ENCODE measurements around the gene SORCS2. TPM values are rescaled to one million over a fixed set of nuclear protein-coding genes. Genes with fewer than 3 reads are reported as not detected.

The SORCS2 gene
- total RNA-seq, 1 donor from 2014 or later = 5.2 TPM

- peak; percentile 82 for DNase-seq (ENCODE audit: low spot score)
- TF ChIP-seq EZH2 (IDR thresholded peaks at IDR 0.05) (no peak), EZH2phosphoT487 (IDR thresholded peaks at IDR 0.05) (no peak), CTCF (IDR thresholded peaks at IDR 0.05) (peak; percentile 39)
- no peaks in the 10 kb centered on the region for H4K20me1 ChIP-seq (ENCODE audit: low read depth)
- H3K4me2 ChIP-seq = peak overlapping the region; percentile 64
- H3K27me3 ChIP-seq = no peaks in the 10 kb centered on the region
- peak overlapping the region; percentile 93 for H3K27ac Mint-ChIP-seq
- no peaks in the 10 kb centered on the region for H3K9me3 ChIP-seq (ENCODE audit: low read depth)
- no peaks in the 10 kb centered on the region for H3K36me3 ChIP-seq
- peaks cover 16% of the 10 kb centered on the region for H3K4me1 ChIP-seq
- peaks cover 45% of the 10 kb centered on the region for H3K4me1 Mint-ChIP-seq
- H3K27me3 Mint-ChIP-seq (ENCODE audit: insufficient read depth, low read depth) = peaks cover 10% of the 10 kb centered on the region
- H3K4me3 ChIP-seq = no peak overlapping the region
- no peaks in the 10 kb centered on the region for H3K79me2 ChIP-seq (ENCODE audit: low read depth)
- peak overlapping the region; percentile 64 for H3K4me3 Mint-ChIP-seq
- peaks cover 4% of the 10 kb centered on the region for H3K36me3 Mint-ChIP-seq
- no peak overlapping the region for H2AFZ ChIP-seq (replicated peaks)
- H3K27ac ChIP-seq = no peak overlapping the region
- no peak overlapping the region for H3K9ac ChIP-seq
- peaks cover 6% of the 10 kb centered on the region for H3K9me3 Mint-ChIP-seq
- peaks cover 20% of the 10 kb centered on the region for H3F3A ChIP-seq (ENCODE audit: low read depth)
Measured at GRCh38 chr4:7472442-7473013, 280.2 kb downstream of the SORCS2 start.

- H3K9me3 ChIP-seq (ENCODE audit: low read depth) = no peaks in the 10 kb centered on the region
- H3K9ac ChIP-seq = no peak overlapping the region
- H3F3A ChIP-seq (ENCODE audit: low read depth) = peaks cover 20% of the 10 kb centered on the region
- no peak overlapping the region for H3K4me3 ChIP-seq
- no peak for DNase-seq (ENCODE audit: low spot score)
- TF ChIP-seq CTCF (IDR thresholded peaks at IDR 0.05) (no peak), EZH2 (IDR thresholded peaks at IDR 0.05) (no peak), EZH2phosphoT487 (IDR thresholded peaks at IDR 0.05) (no peak)
- no peak overlapping the region for H3K27ac ChIP-seq
- Mint-ChIP-seq H3K4me3 (no peak overlapping the region), H3K27ac (peak overlapping the region; percentile 31), H3K36me3 (peaks cover 2% of the 10 kb centered on the region), H3K9me3 (peaks cover 6% of the 10 kb centered on the region), H3K27me3 (ENCODE audit: insufficient read depth, low read depth) (peaks cover 10% of the 10 kb centered on the region), H3K4me1 (peaks cover 47% of the 10 kb centered on the region)
- no peaks in the 10 kb centered on the region for H3K36me3 ChIP-seq
- no peaks in the 10 kb centered on the region for H3K27me3 ChIP-seq
- peak overlapping the region; percentile 64 for H3K4me2 ChIP-seq
- H3K4me1 ChIP-seq = peaks cover 16% of the 10 kb centered on the region
- no peaks in the 10 kb centered on the region for H3K79me2 ChIP-seq (ENCODE audit: low read depth)
- H2AFZ ChIP-seq (replicated peaks) = no peak overlapping the region
- no peaks in the 10 kb centered on the region for H4K20me1 ChIP-seq (ENCODE audit: low read depth)
Measured at GRCh38 chr4:7473081-7473480, 280.7 kb downstream of the SORCS2 start.

- H3K4me2 ChIP-seq = no peak overlapping the region
- H3K4me3 Mint-ChIP-seq = no peak overlapping the region
Measured at GRCh38 chr4:7474320-7474719, 282.0 kb downstream of the SORCS2 start.

GRCh38 chr4:7475207-7475606, 282.9 kb downstream of the SORCS2 start:
- no peak for DNase-seq (ENCODE audit: low spot score)
- H3K9ac ChIP-seq = no peak overlapping the region
- H4K20me1 ChIP-seq (ENCODE audit: low read depth) = no peaks in the 10 kb centered on the region
- peaks cover 20% of the 10 kb centered on the region for H3F3A ChIP-seq (ENCODE audit: low read depth)
- Mint-ChIP-seq H3K4me3 (no peak overlapping the region), H3K9me3 (no peaks in the 10 kb centered on the region), H3K27ac (peak overlapping the region; percentile 72), H3K36me3 (no peaks in the 10 kb centered on the region), H3K27me3 (ENCODE audit: insufficient read depth, low read depth) (peaks cover 6% of the 10 kb centered on the region), H3K4me1 (peaks cover 49% of the 10 kb centered on the region)
- no peak overlapping the region for H3K4me3 ChIP-seq
- H3K36me3 ChIP-seq = no peaks in the 10 kb centered on the region
- no peak overlapping the region for H3K27ac ChIP-seq
- H2AFZ ChIP-seq (replicated peaks) = no peak overlapping the region
- no peak for TF ChIP-seq EZH2 (IDR thresholded peaks at IDR 0.05)
- TF ChIP-seq EZH2phosphoT487 (IDR thresholded peaks at IDR 0.05) = no peak
- no peak for TF ChIP-seq CTCF (IDR thresholded peaks at IDR 0.05)
- H3K4me1 ChIP-seq = peaks cover 16% of the 10 kb centered on the region
- no peaks in the 10 kb centered on the region for H3K79me2 ChIP-seq (ENCODE audit: low read depth)
- H3K9me3 ChIP-seq (ENCODE audit: low read depth) = no peaks in the 10 kb centered on the region
- H3K27me3 ChIP-seq = no peaks in the 10 kb centered on the region
- no peak overlapping the region for H3K4me2 ChIP-seq

More at GRCh38 chr4:7474320-7474719, 282.0 kb downstream of the SORCS2 start:
- no peak for DNase-seq (ENCODE audit: low spot score)
- Histone ChIP-seq H3K4me1 (peaks cover 16% of the 10 kb centered on the region), H3K36me3 (no peaks in the 10 kb centered on the region), H3K4me3 (no peak overlapping the region), H4K20me1 (ENCODE audit: low read depth) (no peaks in the 10 kb centered on the region), H3K9ac (no peak overlapping the region), H2AFZ (replicated peaks) (no peak overlapping the region), H3K9me3 (ENCODE audit: low read depth) (no peaks in the 10 kb centered on the region), H3K79me2 (ENCODE audit: low read depth) (no peaks in the 10 kb centered on the region), H3F3A (ENCODE audit: low read depth) (peaks cover 20% of the 10 kb centered on the region), H3K27me3 (no peaks in the 10 kb centered on the region), H3K27ac (no peak overlapping the region)
- no peaks in the 10 kb centered on the region for H3K9me3 Mint-ChIP-seq
- peaks cover 6% of the 10 kb centered on the region for H3K27me3 Mint-ChIP-seq (ENCODE audit: insufficient read depth, low read depth)
- H3K36me3 Mint-ChIP-seq = no peaks in the 10 kb centered on the region
- peaks cover 49% of the 10 kb centered on the region for H3K4me1 Mint-ChIP-seq
- peak overlapping the region; percentile 60 for H3K27ac Mint-ChIP-seq
- TF ChIP-seq EZH2 (IDR thresholded peaks at IDR 0.05) = no peak

Measured in neural progenitor cell (in vitro differentiated cells).